Calu3 (cell line): ENCODE results near the gene OR10G3. TPM values are rescaled to one million over a fixed set of nuclear protein-coding genes. Genes with fewer than 3 reads are reported as not detected.
"Not testable (repeated sequence)": the region's sequence is repeated elsewhere in the genome, so short reads cannot be mapped to it uniquely, and the experiment has no call there.

Experiments used
- BruUV-seq: library from RNA; stranded (reverse); fragments of 400-500 nt; replicated peaks from 2 replicates; lab custom pipeline; 2021; lab: Mats Ljungman, UMichigan
- CTCF ChIA-PET: fragments of 300-600 bp; sonication (Branson Sonifier 250); formaldehyde crosslinking; loops from one replicate; lab custom pipeline; 2022; ENCODE audit warnings: antibody characterized with exemption; lab: Charles Lee
- DNase-seq: peaks from one replicate; pipeline ENCODE4 v3.0.0; 2022
- H3K27ac Mint-ChIP-seq: one replicate; pipeline ENCODE4 v1.8.0; 2022; ENCODE audit warnings: mixed read lengths; ENCODE audit not compliant: unreplicated experiment
- H3K27me3 Mint-ChIP-seq: one replicate; pipeline ENCODE4 v1.8.0; 2022; ENCODE audit warnings: mixed read lengths; ENCODE audit not compliant: unreplicated experiment
- H3K36me3 Mint-ChIP-seq: one replicate; pipeline ENCODE4 v1.8.0; 2022; ENCODE audit warnings: mild to moderate bottlenecking, moderate library complexity, mixed read lengths; ENCODE audit not compliant: insufficient read depth, unreplicated experiment
- H3K4me1 Mint-ChIP-seq: one replicate; pipeline ENCODE4 v1.8.0; 2022; ENCODE audit warnings: mild to moderate bottlenecking, low read depth, mixed read lengths; ENCODE audit not compliant: unreplicated experiment
- H3K4me3 Mint-ChIP-seq: one replicate; pipeline ENCODE4 v1.8.0; 2022; ENCODE audit warnings: mild to moderate bottlenecking, low read depth, moderate library complexity, mixed read lengths; ENCODE audit not compliant: unreplicated experiment
- H3K9me3 Mint-ChIP-seq: one replicate; pipeline ENCODE4 v1.8.0; 2022; ENCODE audit warnings: low read depth, mixed read lengths; ENCODE audit not compliant: unreplicated experiment
- CTCF ChIP-seq: fragments of 200-600 bp; IDR thresholded peaks from one replicate; pipeline ENCODE4 v1.8.0; 2022; ENCODE audit warnings: antibody characterized with exemption; ENCODE audit not compliant: unreplicated experiment
- intact Hi-C: fragments of 100-400 bp; cut with micrococcal nuclease; formaldehyde crosslinking; loops from one replicate; pipeline ENCODE4 v1.10.0; 2022; ENCODE audit not compliant: unreplicated experiment
- total RNA-seq: library from RNA; stranded (reverse); gene quantifications from 2 replicates; pipeline ENCODE4 v1.2.3, GENCODE V29; 2022

Gene OR10G3
- total RNA-seq, 1 experiment from 2014 or later: not detected

GRCh38 chr14:21612324-21612723 lies 32.4 kb upstream of the OR10G3 start:
- no peaks in the 10 kb centered on the region for H3K9me3 Mint-ChIP-seq
- H3K4me1 Mint-ChIP-seq: no peaks in the 10 kb centered on the region
- no peaks in the 10 kb centered on the region for H3K36me3 Mint-ChIP-seq
- no peak for TF ChIP-seq CTCF
- no peak for DNase-seq
- H3K27me3 Mint-ChIP-seq: peaks cover 32% of the 10 kb centered on the region
- H3K4me3 Mint-ChIP-seq: no peak overlapping the region
- CTCF ChIA-PET: no interaction called here
- H3K27ac Mint-ChIP-seq: no peak overlapping the region
- BruUV-seq: no TSS peak
- intact Hi-C loops: no loop called here

GRCh38 chr14:21602181-21602580 lies 22.3 kb upstream of the OR10G3 start:
- H3K9me3 Mint-ChIP-seq, BruUV-seq, DNase-seq, CTCF ChIA-PET, H3K27ac Mint-ChIP-seq, H3K36me3 Mint-ChIP-seq, H3K4me1 Mint-ChIP-seq, H3K4me3 Mint-ChIP-seq, intact Hi-C loops: not testable (repeated sequence)
- H3K27me3 Mint-ChIP-seq: peaks cover 31% of the 10 kb centered on the region

- BruUV-seq: no TSS peak
- no peak for DNase-seq
- no peak for TF ChIP-seq CTCF
- Mint-ChIP-seq H3K4me1 (no peaks in the 10 kb centered on the region), H3K27ac (no peak overlapping the region), H3K9me3 (peaks cover 10% of the 10 kb centered on the region), H3K27me3 (peaks cover 24% of the 10 kb centered on the region), H3K36me3 (no peaks in the 10 kb centered on the region), H3K4me3 (no peak overlapping the region)
- intact Hi-C loops: no loop called here
- CTCF ChIA-PET: no interaction called here
Observed at GRCh38 chr14:21589317-21589716, 9.4 kb upstream of the OR10G3 start.

- CTCF ChIA-PET: no interaction called here
- TF ChIP-seq CTCF: no peak
- H3K27me3 Mint-ChIP-seq: peaks cover 21% of the 10 kb centered on the region
- H3K27ac Mint-ChIP-seq: no peak overlapping the region
- H3K9me3 Mint-ChIP-seq: no peaks in the 10 kb centered on the region
- no peaks in the 10 kb centered on the region for H3K36me3 Mint-ChIP-seq
- H3K4me3 Mint-ChIP-seq: no peak overlapping the region
- BruUV-seq: no TSS peak
- no peaks in the 10 kb centered on the region for H3K4me1 Mint-ChIP-seq
- DNase-seq: no peak
- intact Hi-C loops: no loop called here
Observed at GRCh38 chr14:21575661-21576060, 4.2 kb downstream of the OR10G3 start.

- CTCF ChIA-PET: interaction anchor here (0.6 kb wide), 1 partner anchor 1184 kb away, joined by 4 read pairs; no protein-coding TSS in a partner anchor
- H3K4me3 Mint-ChIP-seq: no peak overlapping the region
- no peaks in the 10 kb centered on the region for H3K36me3 Mint-ChIP-seq
- no peak overlapping the region for H3K27ac Mint-ChIP-seq
- BruUV-seq: no TSS peak
- no peak for DNase-seq
- intact Hi-C loops: no loop called here
- H3K27me3 Mint-ChIP-seq: peaks cover 31% of the 10 kb centered on the region
- no peaks in the 10 kb centered on the region for H3K9me3 Mint-ChIP-seq
- no peaks in the 10 kb centered on the region for H3K4me1 Mint-ChIP-seq
- no peak for TF ChIP-seq CTCF
Observed at GRCh38 chr14:21572604-21573003, 7.3 kb downstream of the OR10G3 start.
